Mesenchymal stem cell (in vitro differentiated cells and primary cell): ENCODE data around the gene ACSF2.

Source experiments
- DNase-seq: peaks from one replicate; pipeline ENCODE4 v3.0.0-alpha.2; 2013
- H2AFZ ChIP-seq: one replicate; pipeline ENCODE4 v1.6.1; 2013; ENCODE audit warnings: low read depth, mild to moderate bottlenecking, control low read depth, inconsistent platforms, low read length, moderate library complexity
- H2AK5ac ChIP-seq: 2 replicates; pipeline ENCODE4 v1.6.1; 2013; ENCODE audit warnings: low read length, moderate library complexity, mild to moderate bottlenecking, inconsistent platforms; ENCODE audit not compliant: severe bottlenecking
- H2BK120ac ChIP-seq: one replicate; pipeline ENCODE4 v1.6.1; 2013; ENCODE audit warnings: low read depth, mild to moderate bottlenecking, inconsistent platforms, low read length, moderate library complexity
- H2BK12ac ChIP-seq, 2 experiments: one replicate each; pipeline ENCODE4 v1.6.1; 2013; ENCODE audit warnings: inconsistent platforms in 2 of 2, low read length in 2 of 2, mild to moderate bottlenecking in 2 of 2, moderate library complexity in 2 of 2, control low read depth in 1 of 2
- H2BK15ac ChIP-seq: one replicate; pipeline ENCODE4 v1.6.1; 2013; ENCODE audit warnings: mild to moderate bottlenecking, low read depth, inconsistent platforms; ENCODE audit not compliant: poor library complexity, severe bottlenecking
- H2BK5ac ChIP-seq: 2 replicates; pipeline ENCODE4 v1.6.1; 2013; ENCODE audit warnings: low read depth, mild to moderate bottlenecking, low read length, control low read depth, inconsistent platforms; ENCODE audit not compliant: poor library complexity, severe bottlenecking
- H3K14ac ChIP-seq, 2 experiments: one replicate each; pipeline ENCODE4 v1.6.1; 2013; ENCODE audit warnings: inconsistent platforms in 2 of 2, low read length in 2 of 2, control low read depth in 1 of 2, mild to moderate bottlenecking in 1 of 2, moderate library complexity in 1 of 2
- H3K18ac ChIP-seq, 2 experiments: one replicate each; pipeline ENCODE4 v1.6.1; 2013; ENCODE audit warnings: inconsistent platforms in 2 of 2, low read length in 2 of 2, control low read depth in 1 of 2, low read depth in 1 of 2, mild to moderate bottlenecking in 1 of 2
- H3K23ac ChIP-seq, 2 experiments: one replicate each; pipeline ENCODE4 v1.6.1; 2013; ENCODE audit warnings: inconsistent platforms in 2 of 2, low read length in 2 of 2, mild to moderate bottlenecking in 2 of 2, moderate library complexity in 2 of 2, control low read depth in 1 of 2
- H3K27ac ChIP-seq: 2 replicates; pipeline ENCODE4 v1.5.1; 2013; ENCODE audit warnings: mild to moderate bottlenecking, moderate library complexity, low read length, control low read depth, inconsistent platforms; ENCODE audit not compliant: poor library complexity, severe bottlenecking
- H3K27me3 ChIP-seq, 2 experiments: 2 replicates each; pipeline versions ENCODE4 v1.6.1 to v1.7.0; 2013; ENCODE audit warnings: low read length in 2 of 2, mild to moderate bottlenecking in 2 of 2, moderate library complexity in 2 of 2, control low read depth in 1 of 2, inconsistent platforms in 1 of 2; ENCODE audit not compliant: control insufficient read depth in 1 of 2, insufficient read depth in 1 of 2
- H3K36me3 ChIP-seq, 2 experiments: 2 replicates each; pipeline versions ENCODE4 v1.6.1 to v1.7.0; 2013; ENCODE audit warnings: low read length in 2 of 2, control low read depth in 1 of 2, inconsistent platforms in 1 of 2, low read depth in 1 of 2, mild to moderate bottlenecking in 1 of 2; ENCODE audit not compliant: insufficient read depth in 2 of 2, control insufficient read depth in 1 of 2
- H3K4ac ChIP-seq, 2 experiments: one replicate each; pipeline ENCODE4 v1.6.1; 2013; ENCODE audit warnings: inconsistent platforms in 2 of 2, low read length in 2 of 2, mild to moderate bottlenecking in 2 of 2, moderate library complexity in 2 of 2, control low read depth in 1 of 2, low read depth in 1 of 2
- H3K4me1 ChIP-seq: 2 replicates; pipeline ENCODE4 v1.6.1; 2013; ENCODE audit warnings: low read depth, low read length, control low read depth; ENCODE audit not compliant: control insufficient read depth, insufficient read depth
- H3K4me2 ChIP-seq: 2 replicates; pipeline ENCODE4 v1.6.1; 2013; ENCODE audit warnings: low read length, mild to moderate bottlenecking, inconsistent platforms; ENCODE audit not compliant: poor library complexity, severe bottlenecking
- H3K4me3 ChIP-seq, 2 experiments: 2 replicates each; pipeline versions ENCODE4 v1.5.1 to v1.7.0; 2013; ENCODE audit warnings: low read length in 2 of 2, mild to moderate bottlenecking in 2 of 2, control low read depth in 1 of 2, low read depth in 1 of 2; ENCODE audit not compliant: insufficient read depth in 1 of 2
- H3K79me1 ChIP-seq: replicated peaks from 2 replicates; pipeline ENCODE4 v1.6.1; 2013; ENCODE audit warnings: mild to moderate bottlenecking, control low read depth, low read length, inconsistent platforms; ENCODE audit not compliant: poor library complexity, severe bottlenecking
- H3K9ac ChIP-seq: 2 replicates; pipeline ENCODE4 v1.7.0; 2013; ENCODE audit warnings: mild to moderate bottlenecking, low read length, moderate library complexity
- H3K9me3 ChIP-seq: 2 replicates; pipeline ENCODE4 v1.7.0; 2013; ENCODE audit warnings: mild to moderate bottlenecking, low read length; ENCODE audit not compliant: control insufficient read depth
- H4K8ac ChIP-seq: one replicate; pipeline ENCODE4 v1.6.1; 2013; ENCODE audit warnings: inconsistent platforms, mild to moderate bottlenecking, low read length, moderate library complexity
- H4K91ac ChIP-seq: one replicate; pipeline ENCODE4 v1.6.1; 2013; ENCODE audit warnings: mild to moderate bottlenecking, low read length, inconsistent platforms
- WGBS: methylation state at CpG from one replicate; pipeline ENCODE4 v1.1.7; 2013; ENCODE audit warnings: mixed read lengths; 5-methylcytosine and 5-hydroxymethylcytosine counted together

The ACSF2 gene

DNA sequence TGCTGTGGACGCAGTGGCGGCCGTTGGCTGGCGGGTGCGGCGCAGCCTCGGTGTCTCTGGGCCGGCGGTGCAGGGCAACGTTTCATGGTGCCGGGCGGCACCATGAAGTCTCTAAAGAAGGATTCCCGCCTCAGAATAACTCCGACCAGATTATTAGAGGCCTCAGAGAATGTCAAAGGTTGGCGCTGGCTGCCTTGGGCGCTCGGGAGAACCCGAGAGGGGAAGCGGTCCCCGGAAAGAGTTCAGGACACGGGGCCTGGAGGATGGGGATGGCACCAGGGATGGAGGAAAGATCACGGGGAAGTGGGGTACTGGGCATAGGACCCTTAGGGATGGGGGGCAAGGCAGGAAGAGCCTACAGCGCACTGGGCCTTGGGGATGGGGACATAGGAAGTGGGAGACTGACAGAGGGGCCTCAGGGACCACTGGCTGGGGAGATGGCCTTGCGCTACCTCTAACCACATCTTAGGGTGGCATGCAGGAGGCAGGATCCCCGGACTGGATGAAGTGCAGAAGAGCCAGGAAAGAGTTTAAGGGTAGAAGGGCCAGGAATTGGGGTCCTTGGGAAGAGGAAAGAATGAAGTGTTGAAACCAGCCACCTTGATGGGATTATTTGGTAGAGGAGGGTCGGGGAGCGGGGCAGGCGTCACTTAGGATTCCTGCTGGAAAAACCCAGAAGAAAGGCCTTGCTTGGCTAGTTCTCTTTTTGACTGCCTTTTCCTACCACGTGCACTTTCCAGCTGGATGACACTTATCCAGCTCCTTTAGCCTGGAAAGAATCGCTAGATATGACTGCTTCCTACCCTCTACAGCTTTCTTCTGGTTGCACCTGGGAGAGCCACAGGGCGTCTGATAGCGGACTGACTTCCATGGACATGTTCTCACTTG lies 82.8 kb downstream of the ACSF2 start:
- Histone ChIP-seq H2AFZ (peak overlapping the region; percentile 83), H2BK15ac (peak overlapping the region; percentile 81), H3K4me1 (peaks cover 27% of the 10 kb centered on the region), H3K18ac (peak overlapping the region; percentile 45 to 86), H4K91ac (peak overlapping the region; percentile 85), H2BK120ac (no peak overlapping the region), H2BK5ac (no peak overlapping the region), H3K9me3 (no peaks in the 10 kb centered on the region), H3K27me3 (peaks cover 0 to 4% of the 10 kb centered on the region in 2 experiments), H3K9ac (peak overlapping the region; percentile 89), H4K8ac (peak overlapping the region; percentile 95), H3K4me3 (peak overlapping the region; percentile 62 to 84), H3K36me3 (no peaks in the 10 kb centered on the region), H3K4me2 (peak overlapping the region; percentile 84), H3K27ac (no peak overlapping the region), H2BK12ac (peak overlapping the region in 1 of 2 experiments; percentile 87), H2AK5ac (peak overlapping the region; percentile 70), H3K14ac (peak overlapping the region in 1 of 2 experiments; percentile 51), H3K4ac (peak overlapping the region in 1 of 2 experiments; percentile 17), H3K79me1 (no peaks in the 10 kb centered on the region), H3K23ac (no peak overlapping the region)
- WGBS: 36% methylated on average over 31 of the region's 32 CpGs
- DNase-seq: no peak

GRCh38 chr17:50511058-50511457 lies 85.0 kb downstream of the ACSF2 start:
- Histone ChIP-seq H3K4me1 (peaks cover 27% of the 10 kb centered on the region), H2AK5ac (no peak overlapping the region), H3K36me3 (no peaks in the 10 kb centered on the region), H3K14ac (no peak overlapping the region), H3K9ac (peak overlapping the region; percentile 22), H3K23ac (no peak overlapping the region), H3K18ac (no peak overlapping the region), H4K8ac (no peak overlapping the region), H3K4ac (no peak overlapping the region), H3K27me3 (peaks cover 0 to 4% of the 10 kb centered on the region in 2 experiments), H3K4me3 (peak overlapping the region in 1 of 2 experiments; percentile 38), H2BK15ac (no peak overlapping the region), H4K91ac (no peak overlapping the region), H2BK5ac (no peak overlapping the region), H3K27ac (no peak overlapping the region), H2BK120ac (peak overlapping the region; percentile 27), H2BK12ac (no peak overlapping the region), H3K9me3 (no peaks in the 10 kb centered on the region), H3K4me2 (no peak overlapping the region), H3K79me1 (no peaks in the 10 kb centered on the region), H2AFZ (no peak overlapping the region)
- WGBS: 38% methylated on average over 3 of the region's 3 CpGs
- peak; percentile 82 for DNase-seq

GRCh38 chr17:50513495-50513894 lies 87.5 kb downstream of the ACSF2 start:
- Histone ChIP-seq H2BK12ac (no peak overlapping the region), H3K9ac (no peak overlapping the region), H4K8ac (no peak overlapping the region), H2BK120ac (no peak overlapping the region), H3K36me3 (no peaks in the 10 kb centered on the region), H2AFZ (no peak overlapping the region), H3K4ac (no peak overlapping the region), H2BK15ac (no peak overlapping the region), H3K4me3 (no peak overlapping the region), H2AK5ac (no peak overlapping the region), H4K91ac (no peak overlapping the region), H3K18ac (peak overlapping the region in 1 of 2 experiments; percentile 7), H3K79me1 (no peaks in the 10 kb centered on the region), H3K4me1 (peaks cover 21% of the 10 kb centered on the region), H3K4me2 (no peak overlapping the region), H2BK5ac (no peak overlapping the region), H3K9me3 (no peaks in the 10 kb centered on the region), H3K14ac (no peak overlapping the region), H3K27me3 (no peaks in the 10 kb centered on the region), H3K27ac (no peak overlapping the region), H3K23ac (no peak overlapping the region)
- no peak for DNase-seq
- 82% methylated on average over 2 of the region's 4 CpGs for WGBS

DNA sequence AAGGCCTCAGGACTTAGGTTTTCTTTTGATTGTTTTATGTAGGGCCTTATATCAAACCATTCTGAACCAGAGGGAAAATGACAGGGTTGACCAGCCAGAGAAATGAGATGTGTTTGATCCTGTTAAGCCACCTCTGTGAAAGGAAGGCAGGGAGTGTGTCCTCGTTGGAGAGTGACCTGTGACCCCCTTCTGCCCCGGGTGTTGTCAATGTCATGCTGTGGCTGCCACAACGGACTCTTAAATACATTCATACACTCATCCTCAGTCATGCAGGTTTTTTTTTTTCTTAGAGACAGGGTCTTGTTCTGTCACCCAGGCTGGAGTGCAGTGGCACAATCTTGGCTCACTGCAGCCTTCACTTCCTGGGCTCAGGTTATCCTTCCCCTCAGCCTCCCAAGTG lies 88.4 kb downstream of the ACSF2 start:
- Histone ChIP-seq H2BK12ac (no peak overlapping the region), H2BK5ac (no peak overlapping the region), H3K79me1 (no peaks in the 10 kb centered on the region), H3K9ac (no peak overlapping the region), H3K4me3 (no peak overlapping the region), H4K91ac (no peak overlapping the region), H3K27ac (peak overlapping the region; percentile 83), H3K23ac (no peak overlapping the region), H3K36me3 (no peaks in the 10 kb centered on the region), H4K8ac (no peak overlapping the region), H3K14ac (no peak overlapping the region), H3K4me2 (no peak overlapping the region), H2BK15ac (no peak overlapping the region), H3K9me3 (no peaks in the 10 kb centered on the region), H3K4me1 (peaks cover 17% of the 10 kb centered on the region), H3K4ac (no peak overlapping the region), H3K18ac (no peak overlapping the region), H2AK5ac (peak overlapping the region; percentile 28), H2AFZ (no peak overlapping the region), H3K27me3 (no peaks in the 10 kb centered on the region), H2BK120ac (no peak overlapping the region)
- DNase-seq: no peak
- 56% methylated on average over 3 of the region's 3 CpGs for WGBS
